SK-N-MC (cell line): Measurements from ENCODE around the gene MAML3.

Experiments
- EZH2 ChIP-seq: fragments of 200-600 bp; sonication (generic); IDR thresholded peaks from one replicate; pipeline ENCODE4 v1.6.1; 2017; ENCODE audit warnings: antibody characterized with exemption
- POLR2AphosphoS5 ChIP-seq: IDR thresholded peaks from 2 replicates; pipeline ENCODE4 v1.6.1; 2012; ENCODE audit warnings: mild to moderate bottlenecking, low read depth, low read length, borderline replicate concordance

GRCh38 chr4:139857977-139858376, 296.0 kb downstream of the MAML3 start:
- no peak for TF ChIP-seq POLR2AphosphoS5
- no peak for TF ChIP-seq EZH2
